Stimulated activated CD8-positive, alpha-beta memory T cell treated with anti-CD3 and anti-CD28 coated beads, Interleukin-4, amount 100 ng/mL, for 4 hours (primary cell): ENCODE measurements around the gene EPB41L2.
"Not testable (repeated sequence)": the region's sequence is repeated elsewhere in the genome, so short reads cannot be mapped to it uniquely, and the experiment has no call there.

Experiments used
- DNase-seq, 2 donors: peaks; one replicate each; pipeline ENCODE4 v3.0.0-alpha.2; 2020; ENCODE audit warnings: low read depth in 2 of 2, low spot score in 1 of 2

Gene EPB41L2

DNA sequence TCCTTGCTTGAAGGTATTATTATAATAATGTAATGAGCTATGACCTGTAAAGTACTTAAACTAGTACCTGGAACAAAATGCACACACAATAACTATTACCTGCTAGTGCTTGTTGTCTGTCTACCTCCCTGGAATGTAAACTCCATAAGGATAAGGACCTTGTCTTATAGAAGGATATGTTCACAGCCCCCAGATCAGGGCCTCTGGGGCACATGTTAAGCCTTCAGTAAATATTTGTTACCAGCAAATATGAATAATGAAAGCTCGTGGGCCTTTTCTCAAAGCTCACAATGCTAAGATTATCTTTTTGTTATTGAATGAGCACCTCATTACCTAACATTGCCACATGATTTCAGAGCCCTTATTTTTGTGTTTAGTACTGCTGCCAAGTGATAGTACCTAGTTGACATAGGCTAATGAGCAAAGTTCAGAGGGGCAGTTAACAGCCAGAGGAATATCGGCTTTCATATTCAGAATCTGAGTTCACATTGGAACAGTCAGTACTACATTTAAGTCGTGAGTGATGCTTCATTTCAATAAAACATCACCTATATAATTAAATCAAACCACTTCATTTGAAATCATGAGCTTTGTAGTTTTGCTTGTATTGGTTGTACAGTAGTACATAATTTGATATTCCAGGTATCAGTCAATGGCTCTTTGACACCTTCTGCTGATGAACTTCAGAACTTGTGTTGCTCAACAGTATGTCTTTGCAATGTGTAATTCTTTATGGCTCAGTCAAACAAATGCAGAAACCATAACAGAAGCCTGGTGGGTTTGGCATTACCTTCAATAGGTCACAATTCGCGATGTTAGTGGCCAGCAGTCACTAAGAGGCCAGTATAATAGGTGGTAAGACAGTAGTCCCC is 247.6 kb downstream of the EPB41L2 start:
- no peak for DNase-seq

DNA sequence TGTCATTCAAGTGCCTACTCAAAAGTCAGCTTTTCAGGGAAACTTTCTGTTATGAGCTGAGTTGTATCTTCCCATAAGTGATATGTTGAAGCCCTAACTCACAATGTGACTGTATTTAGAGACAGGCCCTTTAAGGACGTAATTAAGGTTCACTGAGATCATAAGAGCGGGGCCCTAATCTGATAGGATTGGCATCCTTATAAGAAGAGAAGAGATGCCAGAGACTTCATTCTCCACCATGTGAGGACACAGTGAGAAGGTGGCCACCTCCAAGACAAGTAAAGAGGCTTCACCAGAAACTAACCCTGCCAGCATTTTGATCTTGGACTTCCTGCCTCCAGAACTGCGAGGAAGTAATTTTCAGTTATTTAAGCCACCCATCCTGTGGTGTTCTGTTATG is 248.5 kb downstream of the EPB41L2 start:
- no peak for DNase-seq

- no peak for DNase-seq
Observed at GRCh38 chr6:130811932-130812331, 251.1 kb downstream of the EPB41L2 start.

DNA sequence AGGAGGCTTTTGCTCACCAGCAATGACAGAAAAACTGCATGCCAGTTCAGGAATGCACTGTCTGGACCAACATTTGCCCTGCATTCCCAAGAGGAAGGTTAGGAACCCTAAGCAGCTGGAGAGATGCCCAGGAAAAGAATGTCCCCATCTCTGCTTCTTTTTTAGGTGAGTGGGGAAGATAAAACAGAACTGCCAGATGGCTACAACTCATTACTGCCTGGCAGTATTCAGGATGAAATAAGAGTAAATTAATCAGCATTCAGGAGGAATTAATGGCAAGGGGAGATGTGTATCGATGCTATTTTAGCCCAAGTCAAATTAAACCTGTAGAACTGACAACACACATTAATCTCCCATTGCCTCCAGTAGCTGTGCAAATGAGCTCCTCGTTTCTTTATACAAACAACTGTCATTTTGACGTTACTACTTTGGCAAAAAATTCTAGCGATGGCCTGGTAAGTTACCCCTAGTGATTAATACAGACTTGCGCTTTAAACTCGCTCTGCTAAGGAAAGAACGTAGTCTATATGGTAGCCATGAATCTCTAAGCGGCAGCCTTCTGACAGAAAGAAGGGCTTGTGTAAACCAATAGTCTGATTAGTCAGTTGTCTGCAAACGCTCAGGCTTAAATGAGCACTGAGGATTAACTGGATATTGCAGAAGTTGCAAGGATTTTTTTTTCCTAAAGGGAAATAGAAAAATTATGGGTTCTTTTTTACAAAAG is 252.6 kb downstream of the EPB41L2 start:
- DNase-seq, result no peak

DNA sequence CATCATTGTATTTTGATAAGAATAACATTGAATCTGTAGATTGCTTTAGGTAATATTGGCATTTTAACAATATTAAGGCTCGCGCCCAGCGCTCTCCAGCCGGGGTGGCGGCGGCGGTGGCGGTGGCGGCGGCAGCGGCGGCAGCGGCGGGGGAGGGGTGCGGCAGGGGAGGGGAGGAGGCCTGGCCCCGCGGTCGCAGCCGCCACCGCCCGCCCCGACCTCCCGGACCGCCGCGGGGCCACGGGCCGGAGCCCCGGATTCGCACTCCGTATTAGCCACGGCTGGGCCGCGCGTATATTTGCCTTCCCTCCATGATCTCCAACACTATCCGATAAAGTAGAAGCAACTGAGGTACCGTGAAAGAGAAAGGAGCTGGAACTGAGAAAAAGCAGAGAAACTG is 261.7 kb downstream of the EPB41L2 start:
- DNase-seq, result not testable (repeated sequence)

GRCh38 chr6:130797061-130797460 is 266.0 kb downstream of the EPB41L2 start:
- no peak for DNase-seq

- DNase-seq, result no peak
Observed at GRCh38 chr6:130796313-130796905, 266.6 kb downstream of the EPB41L2 start.

GRCh38 chr6:130794738-130795137 is 268.3 kb downstream of the EPB41L2 start:
- DNase-seq, result no peak

DNA sequence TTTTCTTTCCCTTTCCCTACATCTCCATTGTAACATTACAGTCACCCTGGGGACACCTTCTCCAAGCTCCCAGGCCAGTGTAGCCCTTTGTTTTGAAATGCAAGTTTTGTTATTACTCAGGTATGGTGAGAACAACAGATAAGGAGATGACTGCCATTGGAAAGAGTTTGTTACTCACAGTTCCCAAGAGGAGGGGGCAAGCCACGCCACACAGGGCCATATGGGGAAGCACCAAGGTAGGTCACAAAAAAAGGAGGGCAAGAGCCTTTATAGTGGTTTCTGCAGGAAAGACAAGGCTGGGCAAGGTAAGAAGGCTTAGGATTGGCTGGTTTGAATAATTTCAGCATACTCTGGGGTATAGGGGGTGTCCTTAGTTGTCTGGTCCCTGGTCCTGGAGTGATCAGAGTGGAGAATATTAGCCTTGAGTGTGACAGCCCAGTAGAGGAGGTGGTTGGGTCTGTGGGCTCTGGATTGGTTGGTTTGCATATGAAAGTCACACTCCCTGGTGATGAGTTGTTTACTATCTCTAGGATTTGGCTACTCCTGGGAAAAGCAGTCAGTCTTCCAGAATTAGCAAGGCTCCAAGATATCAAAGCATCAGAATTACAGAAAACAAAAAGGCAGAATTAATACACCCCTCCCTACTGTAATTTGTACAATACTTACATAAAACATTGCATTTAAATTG is 268.9 kb downstream of the EPB41L2 start:
- no peak for DNase-seq
